Suprapubic skin (tissue), 4 donors: ENCODE data around the gene DHRS7. TPM values are rescaled to one million over a fixed set of nuclear protein-coding genes. Genes with fewer than 3 reads are reported as not detected.
"Not testable (repeated sequence)": the region's sequence is repeated elsewhere in the genome, so short reads cannot be mapped to it uniquely, and the experiment has no call there.

ENCODE experiments used
- DNase-seq, 2 donors: peaks; one replicate each; pipeline ENCODE4 v3.0.0-alpha.2; 2019; ENCODE audit warnings: low spot score in 2 of 2
- H3K27ac ChIP-seq: fragments of 200-600 bp; sonication (generic); one replicate; pipeline ENCODE4 v1.5.1; 2019
- H3K27me3 ChIP-seq: fragments of 200-600 bp; sonication (generic); one replicate; pipeline ENCODE4 v1.5.1; 2019
- H3K36me3 ChIP-seq: fragments of 200-600 bp; sonication (generic); one replicate; pipeline ENCODE4 v1.5.1; 2019
- H3K4me1 ChIP-seq: fragments of 200-600 bp; sonication (generic); one replicate; pipeline ENCODE4 v1.5.1; 2019
- H3K4me3 ChIP-seq: fragments of 200-600 bp; sonication (generic); one replicate; pipeline ENCODE4 v1.5.1; 2019; ENCODE audit warnings: mild to moderate bottlenecking
- H3K9me3 ChIP-seq: fragments of 200-600 bp; sonication (generic); one replicate; pipeline ENCODE4 v1.5.1; 2019
- EP300 ChIP-seq: sonication (generic); formaldehyde crosslinking; IDR thresholded peaks from one replicate; pipeline ENCODE4 v1.6.1; 2017; ENCODE audit warnings: antibody characterized with exemption
- POLR2A ChIP-seq, 2 donors: fragments of 450-650 bp; IDR thresholded peaks; one replicate each; pipeline ENCODE4 v1.6.1; 2017; ENCODE audit warnings: antibody characterized with exemption in 2 of 2, mild to moderate bottlenecking in 2 of 2, moderate library complexity in 2 of 2
- POLR2AphosphoS5 ChIP-seq, 3 donors: sonication (generic); formaldehyde crosslinking; IDR thresholded peaks; one replicate each; pipeline ENCODE4 v1.6.1; 2017; ENCODE audit warnings: antibody characterized with exemption in 3 of 3
- WGBS: methylation state at CpG from one replicate; pipeline ENCODE4 v1.1.5; 2018; 5-methylcytosine and 5-hydroxymethylcytosine counted together
- total RNA-seq, 4 donors: library from RNA; depleted of rRNA; stranded (reverse); fragments of >200 nt; gene quantifications; one replicate each; pipeline ENCODE4 v1.1.0, GENCODE V29; 2016
- TF ChIP-seq, protein P1 (sequence below), 2 donors: fragments of 200-600 bp in 1 of 2; fragments of 450-650 bp in 1 of 2; sonication (generic) in 1 of 2; IDR thresholded peaks; one replicate each; pipeline ENCODE4 v1.5.1; 2016 to 2019; ENCODE audit warnings: antibody characterized with exemption in 2 of 2, mild to moderate bottlenecking in 1 of 2, moderate library complexity in 1 of 2

The DHRS7 gene
- total RNA-seq, 4 donors from 2014 or later = 33.7 to 91.7 (median 39.8) TPM

DNA sequence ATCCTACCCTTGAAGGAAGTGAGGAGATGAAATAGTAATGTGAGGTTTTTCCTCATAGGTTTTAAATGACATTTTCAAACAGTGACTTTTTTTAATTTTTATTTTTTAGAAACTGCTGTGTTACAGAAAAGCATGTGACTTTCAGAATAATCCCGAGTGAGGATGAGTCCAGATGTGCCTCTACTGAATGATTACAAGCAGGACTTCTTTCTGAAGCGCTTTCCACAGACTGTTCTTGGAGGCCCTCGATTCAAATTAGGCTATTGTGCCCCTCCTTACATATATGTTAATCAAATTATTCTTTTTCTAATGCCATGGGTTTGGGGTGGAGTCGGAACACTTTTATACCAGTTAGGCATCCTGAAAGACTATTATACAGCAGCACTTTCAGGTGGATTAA, 57.7 kb downstream of the DHRS7 start:
- H3K4me3 ChIP-seq = no peak overlapping the region
- no peaks in the 10 kb centered on the region for H3K27me3 ChIP-seq
- whole genome bisulfite sequencing = 75% methylated on average over 4 of the region's 4 CpGs
- DNase-seq = no peak
- peaks cover 5% of the 10 kb centered on the region for H3K36me3 ChIP-seq
- peaks cover 17% of the 10 kb centered on the region for H3K4me1 ChIP-seq
- TF ChIP-seq POLR2AphosphoS5 (IDR thresholded peaks at IDR 0.05) (no peak), EP300 (no peak), POLR2A (IDR thresholded peaks at IDR 0.05) (no peak)
- TF ChIP-seq, protein P1, sequence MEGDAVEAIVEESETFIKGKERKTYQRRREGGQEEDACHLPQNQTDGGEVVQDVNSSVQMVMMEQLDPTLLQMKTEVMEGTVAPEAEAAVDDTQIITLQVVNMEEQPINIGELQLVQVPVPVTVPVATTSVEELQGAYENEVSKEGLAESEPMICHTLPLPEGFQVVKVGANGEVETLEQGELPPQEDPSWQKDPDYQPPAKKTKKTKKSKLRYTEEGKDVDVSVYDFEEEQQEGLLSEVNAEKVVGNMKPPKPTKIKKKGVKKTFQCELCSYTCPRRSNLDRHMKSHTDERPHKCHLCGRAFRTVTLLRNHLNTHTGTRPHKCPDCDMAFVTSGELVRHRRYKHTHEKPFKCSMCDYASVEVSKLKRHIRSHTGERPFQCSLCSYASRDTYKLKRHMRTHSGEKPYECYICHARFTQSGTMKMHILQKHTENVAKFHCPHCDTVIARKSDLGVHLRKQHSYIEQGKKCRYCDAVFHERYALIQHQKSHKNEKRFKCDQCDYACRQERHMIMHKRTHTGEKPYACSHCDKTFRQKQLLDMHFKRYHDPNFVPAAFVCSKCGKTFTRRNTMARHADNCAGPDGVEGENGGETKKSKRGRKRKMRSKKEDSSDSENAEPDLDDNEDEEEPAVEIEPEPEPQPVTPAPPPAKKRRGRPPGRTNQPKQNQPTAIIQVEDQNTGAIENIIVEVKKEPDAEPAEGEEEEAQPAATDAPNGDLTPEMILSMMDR (IDR thresholded peaks at IDR 0.05) = no peak
- peak overlapping the region; percentile 29 for H3K27ac ChIP-seq
- H3K9me3 ChIP-seq = no peaks in the 10 kb centered on the region

DNA sequence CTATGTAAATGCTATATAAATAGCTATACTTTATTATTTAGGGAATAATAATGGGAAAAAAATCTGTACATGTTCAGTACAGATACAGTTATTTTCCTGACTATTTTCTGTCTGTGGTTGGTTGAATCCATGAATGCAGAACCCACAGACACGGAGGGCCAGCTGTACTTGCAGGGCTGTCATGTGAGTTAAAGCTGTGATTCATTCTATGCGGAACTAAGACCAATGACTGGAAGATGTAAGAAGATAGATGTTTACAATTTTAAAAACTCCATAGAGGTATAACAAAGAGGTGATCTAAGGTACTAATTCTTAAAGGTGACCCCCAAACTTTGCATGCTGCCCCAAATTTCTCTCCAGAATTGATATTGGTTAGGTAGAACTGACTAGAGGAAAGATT, 58.9 kb downstream of the DHRS7 start:
- TF ChIP-seq POLR2A (IDR thresholded peaks at IDR 0.05) = no peak
- no peak for TF ChIP-seq POLR2AphosphoS5 (IDR thresholded peaks at IDR 0.05)
- no peak for TF ChIP-seq EP300
- TF ChIP-seq, protein P1 (IDR thresholded peaks at IDR 0.05) = no peak
- H3K36me3 ChIP-seq = peaks cover 5% of the 10 kb centered on the region
- no peak overlapping the region for H3K27ac ChIP-seq
- no peak for DNase-seq
- no peaks in the 10 kb centered on the region for H3K27me3 ChIP-seq
- H3K4me3 ChIP-seq = no peak overlapping the region
- peaks cover 19% of the 10 kb centered on the region for H3K4me1 ChIP-seq
- WGBS = 53% methylated on average over 2 of the region's 2 CpGs
- H3K9me3 ChIP-seq = no peaks in the 10 kb centered on the region

DNA sequence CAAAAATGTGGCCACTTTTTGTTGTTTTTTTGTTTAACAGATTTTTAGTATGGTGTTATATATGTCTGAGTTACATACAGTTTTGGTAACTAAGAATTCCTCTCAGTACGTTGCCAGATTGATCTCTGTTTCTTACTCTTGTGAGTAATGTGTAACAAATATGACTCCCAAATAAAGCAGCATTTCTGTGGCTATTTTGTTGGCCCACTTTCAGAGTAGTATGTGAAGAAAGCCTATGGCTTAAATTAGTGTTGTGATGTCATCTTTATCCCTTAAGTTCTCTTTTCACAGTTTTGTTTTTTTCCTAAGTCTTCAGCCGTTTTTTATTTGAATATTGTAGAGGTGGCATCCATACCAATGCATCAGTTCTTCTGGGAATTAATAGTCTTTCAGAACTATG, 62.8 kb downstream of the DHRS7 start:
- Histone ChIP-seq H3K4me1 (peaks cover 16% of the 10 kb centered on the region), H3K4me3 (no peak overlapping the region), H3K27ac (no peak overlapping the region), H3K36me3 (peaks cover 4% of the 10 kb centered on the region), H3K27me3 (no peaks in the 10 kb centered on the region), H3K9me3 (no peaks in the 10 kb centered on the region)
- no peak for TF ChIP-seq POLR2A (IDR thresholded peaks at IDR 0.05)
- no peak for TF ChIP-seq EP300
- TF ChIP-seq, protein P1 (IDR thresholded peaks at IDR 0.05) = no peak
- TF ChIP-seq POLR2AphosphoS5 (IDR thresholded peaks at IDR 0.05) = no peak
- DNase-seq = no peak
- WGBS = 39% methylated on average over 2 of the region's 2 CpGs

DNA sequence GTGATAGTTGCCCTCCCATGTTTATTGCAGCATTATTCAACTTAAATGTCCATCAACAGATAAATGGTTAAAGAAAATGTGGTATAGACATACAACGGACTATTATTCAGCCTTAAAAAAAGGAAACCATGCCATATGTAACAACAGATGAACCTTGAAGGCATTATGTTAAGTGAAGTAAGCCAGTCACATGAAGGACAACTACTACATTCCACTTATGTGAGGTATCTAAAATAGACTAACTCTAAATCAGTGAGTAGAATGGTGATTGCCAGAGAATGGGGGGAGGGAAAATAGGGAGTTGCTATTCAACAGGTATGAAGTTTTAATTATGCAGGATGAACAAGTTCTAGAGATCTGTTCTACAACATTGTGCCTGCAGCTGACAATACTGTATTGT, 63.4 kb downstream of the DHRS7 start:
- DNase-seq = no peak
- Histone ChIP-seq H3K4me3 (no peak overlapping the region), H3K27ac (no peak overlapping the region), H3K9me3 (no peaks in the 10 kb centered on the region), H3K36me3 (peaks cover 4% of the 10 kb centered on the region), H3K4me1 (peaks cover 16% of the 10 kb centered on the region), H3K27me3 (no peaks in the 10 kb centered on the region)
- TF ChIP-seq, protein P1 (IDR thresholded peaks at IDR 0.05) = no peak
- TF ChIP-seq EP300 (no peak), POLR2A (IDR thresholded peaks at IDR 0.05) (no peak), POLR2AphosphoS5 (IDR thresholded peaks at IDR 0.05) (no peak)
- 68% methylated on average over 1 of the region's 1 CpG for WGBS

DNA sequence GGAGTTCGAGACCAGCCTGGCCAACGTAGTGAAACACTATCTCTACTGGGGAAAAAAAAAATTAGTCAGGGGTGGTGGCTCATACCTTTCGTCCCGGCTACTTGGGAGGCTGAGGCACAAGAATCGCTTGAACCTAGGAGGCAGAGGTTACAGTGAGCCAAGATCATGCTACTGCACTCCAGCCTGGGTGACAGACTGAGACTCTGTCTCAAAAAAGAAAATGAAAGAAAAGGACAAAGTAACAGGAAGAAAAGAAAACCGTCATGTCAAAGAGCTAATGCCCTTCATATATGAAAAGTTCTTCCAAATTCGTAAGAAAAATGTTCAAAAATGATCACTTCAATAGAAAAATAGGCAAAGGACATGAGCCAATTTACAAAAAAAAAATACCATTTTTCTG, 65.3 kb downstream of the DHRS7 start:
- not testable (repeated sequence) for H3K4me3 ChIP-seq, H3K27me3 ChIP-seq, H3K27ac ChIP-seq, H3K36me3 ChIP-seq, DNase-seq, H3K9me3 ChIP-seq
- WGBS = 94% methylated on average over 7 of the region's 7 CpGs
- peaks cover 21% of the 10 kb centered on the region for H3K4me1 ChIP-seq

DNA sequence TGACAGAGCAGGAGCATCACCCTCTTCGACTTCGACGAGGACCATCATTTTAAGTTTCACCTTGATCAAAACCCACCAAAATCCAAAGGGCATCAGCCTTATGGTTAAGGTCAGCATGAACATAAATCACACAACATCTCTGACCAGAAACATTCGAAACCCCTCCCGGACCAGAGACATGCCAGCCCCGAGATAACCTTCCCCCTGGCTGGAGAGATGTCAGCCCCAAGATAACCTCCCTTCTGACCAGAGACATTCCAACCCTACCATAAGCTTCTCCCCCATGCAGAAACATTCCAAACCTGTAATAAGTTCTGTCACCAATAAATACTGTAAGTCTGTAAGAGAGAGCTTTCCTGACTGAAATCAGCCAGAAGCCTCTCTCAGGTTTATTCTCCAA, 67.2 kb downstream of the DHRS7 start:
- peaks cover 4% of the 10 kb centered on the region for H3K36me3 ChIP-seq
- peaks cover 35% of the 10 kb centered on the region for H3K4me1 ChIP-seq

More for the DNA sequence above, 67.2 kb downstream of the DHRS7 start:
- no peak for DNase-seq
- TF ChIP-seq POLR2AphosphoS5 (IDR thresholded peaks at IDR 0.05) (no peak), POLR2A (IDR thresholded peaks at IDR 0.05) (no peak), EP300 (no peak)
- TF ChIP-seq, protein P1 (IDR thresholded peaks at IDR 0.05) = no peak
- Histone ChIP-seq H3K4me3 (no peak overlapping the region), H3K27ac (no peak overlapping the region), H3K9me3 (no peaks in the 10 kb centered on the region), H3K27me3 (no peaks in the 10 kb centered on the region)
- 76% methylated on average over 6 of the region's 6 CpGs for WGBS
